Inferior parietal cortex (tissue), 1 donor: ENCODE measurements around the gene ERICH4.
"Not testable (repeated sequence)": the region's sequence is repeated elsewhere in the genome, so short reads cannot be mapped to it uniquely, and the experiment has no call there.

Experiments
- DNase-seq: peaks from one replicate; pipeline ENCODE4 v3.0.0-alpha.2; 2016; ENCODE audit errors: extremely low spot score

The ERICH4 gene

GRCh38 chr19:41478875-41479756 lies 36.2 kb downstream of the ERICH4 start:
- DNase-seq: no peak

- no peak for DNase-seq
Measured at GRCh38 chr19:41479757-41480191, 36.8 kb downstream of the ERICH4 start.

- DNase-seq: no peak
Measured at GRCh38 chr19:41480336-41480735, 37.4 kb downstream of the ERICH4 start.

- no peak for DNase-seq
Measured at GRCh38 chr19:41484822-41485221, 41.9 kb downstream of the ERICH4 start.

- DNase-seq: not testable (repeated sequence)
Measured at GRCh38 chr19:41486953-41487352, 44.0 kb downstream of the ERICH4 start.

- no peak for DNase-seq
Measured at GRCh38 chr19:41492843-41493242, 49.9 kb downstream of the ERICH4 start.
